HG03159 (cell line): ENCODE results near the gene SNTG2.

Source experiments
- ATAC-seq: cut with Tn5 transposase; IDR thresholded peaks from one replicate; pipeline ENCODE4 v1.9.1; 2021; ENCODE audit warnings: mild to moderate bottlenecking, moderate library complexity; ENCODE audit not compliant: unreplicated experiment

The SNTG2 gene

GRCh38 chr2:1265454-1265853 lies 314.8 kb downstream of the SNTG2 start:
- no peak for ATAC-seq

DNA sequence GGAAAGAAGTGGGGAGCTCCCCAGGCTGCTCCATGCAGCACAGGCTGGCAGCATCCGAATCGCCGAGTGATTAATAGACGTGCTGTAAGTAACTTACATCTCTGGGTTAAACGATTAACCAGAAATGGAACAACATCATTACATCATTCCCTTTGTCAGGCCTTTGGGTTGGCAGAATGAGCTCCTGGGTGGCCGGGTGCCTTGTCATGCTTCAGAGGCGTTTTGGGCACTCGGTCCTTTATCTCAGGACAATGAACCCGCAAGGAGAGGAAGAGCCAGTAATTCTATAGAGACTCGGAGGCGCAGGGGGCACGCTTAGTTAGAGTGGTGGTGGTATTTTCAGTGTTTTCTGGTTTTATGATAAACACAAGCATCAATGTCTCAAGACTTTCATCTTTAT lies 315.7 kb downstream of the SNTG2 start:
- ATAC-seq = no peak

GRCh38 chr2:1268034-1268433 lies 317.4 kb downstream of the SNTG2 start:
- ATAC-seq = no peak

- ATAC-seq = no peak
Measured at GRCh38 chr2:1269812-1270211, 319.2 kb downstream of the SNTG2 start.

- ATAC-seq = no peak
Measured at GRCh38 chr2:1272835-1273234, 322.2 kb downstream of the SNTG2 start.

- ATAC-seq = no peak
Measured at GRCh38 chr2:1277634-1278033, 327.0 kb downstream of the SNTG2 start.

DNA sequence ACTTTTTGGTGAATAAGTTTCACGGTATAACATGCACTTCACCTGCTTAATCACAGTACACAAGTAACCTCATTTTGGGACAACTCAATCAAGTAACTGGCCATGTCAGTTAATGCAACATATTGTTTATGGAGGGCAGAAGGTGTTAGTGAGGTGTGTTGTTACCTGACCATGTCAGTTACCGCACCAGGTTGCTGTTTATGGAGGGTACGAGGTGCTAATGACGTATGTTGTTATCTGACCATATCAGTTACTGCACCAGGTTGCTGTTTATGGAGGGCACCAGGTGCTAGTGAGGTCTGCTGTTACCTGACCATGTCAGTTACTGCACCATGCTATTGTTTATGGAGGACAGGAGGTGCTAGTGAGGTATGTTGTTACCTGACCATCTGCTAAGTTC lies 327.5 kb downstream of the SNTG2 start:
- ATAC-seq = no peak

DNA sequence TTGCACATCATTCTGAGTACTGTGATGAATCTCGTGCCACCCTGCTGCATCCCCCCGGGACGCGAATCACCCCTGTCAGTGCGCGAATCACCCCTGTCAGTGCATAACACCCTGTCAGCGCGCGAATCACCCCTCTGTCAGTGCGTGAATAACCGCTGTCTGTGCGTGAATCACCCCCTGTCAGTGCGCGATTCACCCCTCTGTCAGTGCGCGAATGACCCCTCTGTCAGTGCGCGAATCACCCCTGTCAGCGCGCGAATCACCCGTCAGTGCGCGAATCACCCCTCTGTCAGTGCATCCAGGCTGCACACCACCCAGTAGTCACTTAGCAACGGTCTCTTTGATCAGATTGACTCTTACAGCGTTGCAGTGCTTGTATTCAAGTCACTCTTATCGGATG lies 328.2 kb downstream of the SNTG2 start:
- no peak for ATAC-seq

GRCh38 chr2:1282552-1282951 lies 331.9 kb downstream of the SNTG2 start:
- ATAC-seq = no peak

GRCh38 chr2:1283020-1283801 lies 332.6 kb downstream of the SNTG2 start:
- no peak for ATAC-seq

GRCh38 chr2:1283871-1284270 lies 333.2 kb downstream of the SNTG2 start:
- no peak for ATAC-seq

DNA sequence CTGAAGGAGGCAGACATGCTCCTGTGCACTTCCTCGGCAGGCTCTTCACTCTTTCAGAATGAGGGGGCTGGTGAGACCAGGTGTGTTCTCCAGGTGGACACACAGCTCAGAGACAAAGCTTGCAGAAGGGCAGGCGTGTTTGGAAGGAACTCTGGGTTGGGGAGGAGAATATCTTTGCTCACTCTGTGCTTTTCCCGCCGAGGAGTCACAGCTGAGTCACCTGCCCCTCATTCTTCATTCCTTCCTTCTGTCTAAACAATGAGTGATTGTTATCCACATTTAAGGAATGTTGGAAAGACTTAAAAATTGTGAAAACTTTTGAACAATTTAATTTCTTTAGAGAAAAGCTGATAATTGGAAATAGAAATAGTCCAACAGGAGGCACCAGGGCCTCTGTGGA lies 336.3 kb downstream of the SNTG2 start:
- ATAC-seq = no peak

DNA sequence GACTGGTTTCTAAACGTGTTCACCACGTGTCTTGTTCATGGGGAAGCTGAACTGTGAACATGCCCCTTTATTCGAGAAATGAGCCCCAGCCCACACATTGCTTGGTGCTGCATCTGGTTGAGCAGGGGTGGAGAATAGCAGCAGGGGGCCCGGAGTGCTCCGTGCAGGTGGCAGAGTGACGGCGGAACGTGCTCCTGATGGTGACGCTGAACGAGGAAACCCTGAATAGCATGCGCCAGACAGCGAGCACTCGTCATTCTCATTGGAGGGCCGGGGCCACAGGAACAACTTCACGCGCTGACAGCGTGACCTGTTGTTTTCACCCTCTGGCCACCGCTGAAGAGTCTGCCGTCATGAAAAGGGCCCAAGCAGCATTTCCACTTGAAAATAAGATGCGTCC lies 336.8 kb downstream of the SNTG2 start:
- ATAC-seq = no peak

DNA sequence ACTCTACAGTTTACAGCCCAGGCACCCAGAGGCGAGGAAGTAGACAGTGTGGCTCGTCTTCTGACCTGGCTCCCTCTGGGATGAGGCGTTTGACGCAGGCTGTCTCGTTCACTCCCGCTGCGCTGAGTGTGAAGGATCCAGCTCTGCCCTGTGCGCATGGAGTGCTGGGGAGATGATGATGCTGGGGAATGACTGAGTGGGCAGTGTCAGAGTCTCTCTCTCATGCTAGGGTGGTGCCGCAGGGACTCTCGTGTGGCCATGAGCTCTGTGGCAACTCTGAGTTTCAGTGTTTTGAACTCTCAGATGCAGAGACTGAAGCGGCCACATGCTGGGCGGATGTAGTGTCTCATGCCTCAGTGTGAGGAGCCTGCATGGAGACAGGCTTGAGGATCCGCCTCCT lies 344.3 kb downstream of the SNTG2 start:
- no peak for ATAC-seq

- ATAC-seq = no peak
Measured at GRCh38 chr2:1295740-1296139, 345.1 kb downstream of the SNTG2 start.

DNA sequence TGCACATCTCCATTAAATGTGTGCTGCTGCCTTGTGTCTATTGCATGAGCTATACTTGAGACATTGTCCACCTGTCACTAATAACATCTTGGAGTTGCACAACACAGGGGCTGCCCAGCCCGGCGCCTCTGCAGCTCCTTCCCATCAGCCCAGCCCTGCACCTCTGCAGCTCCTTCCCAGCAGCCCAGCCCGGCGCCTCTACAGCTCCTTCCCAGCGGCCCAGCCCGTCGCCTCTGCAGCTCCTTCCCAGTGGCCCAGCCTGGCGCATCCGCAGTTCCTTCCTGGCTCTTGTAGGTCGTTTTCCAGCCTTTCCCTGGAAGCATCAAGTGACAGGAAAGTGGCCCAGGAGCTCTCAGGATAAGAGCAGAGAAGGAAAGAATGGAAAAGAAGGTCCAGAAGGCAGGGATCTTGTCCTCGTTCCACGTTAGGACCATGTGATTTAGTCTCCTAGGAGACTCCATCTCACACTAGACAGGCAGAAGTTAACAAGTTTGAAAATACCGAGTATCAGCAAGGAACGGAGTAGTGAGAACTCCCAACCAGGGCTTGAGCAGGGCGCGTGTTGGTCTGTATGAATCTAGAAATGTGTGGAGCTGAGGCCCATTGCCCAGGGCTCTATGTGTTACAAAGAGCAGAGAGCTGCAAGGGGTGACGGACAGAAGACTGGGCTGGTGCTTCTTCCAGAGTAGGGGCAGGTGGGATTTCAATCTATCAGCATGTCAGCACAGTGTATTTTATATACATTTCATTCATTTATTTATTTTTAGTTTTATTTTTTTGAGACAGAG lies 346.9 kb downstream of the SNTG2 start:
- no peak for ATAC-seq

DNA sequence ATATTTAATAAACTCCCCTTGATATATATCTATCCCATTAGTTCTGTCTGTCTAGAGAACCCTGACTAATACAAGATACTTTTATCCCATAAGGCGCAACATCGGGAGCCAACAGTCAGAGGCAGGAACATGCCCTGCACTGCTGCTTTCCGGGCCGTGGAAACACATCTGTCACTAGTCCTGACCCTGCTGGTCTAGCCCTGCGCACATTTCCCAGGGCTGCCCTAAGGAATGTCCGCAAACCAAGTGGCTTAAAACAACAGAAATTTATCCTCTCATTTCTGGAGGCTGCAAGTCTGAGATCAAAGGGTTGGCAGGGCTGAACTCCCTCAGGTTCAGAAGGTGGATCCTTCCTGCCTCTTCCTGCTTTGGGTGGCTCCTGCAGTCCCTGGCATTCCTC lies 348.4 kb downstream of the SNTG2 start:
- no peak for ATAC-seq

DNA sequence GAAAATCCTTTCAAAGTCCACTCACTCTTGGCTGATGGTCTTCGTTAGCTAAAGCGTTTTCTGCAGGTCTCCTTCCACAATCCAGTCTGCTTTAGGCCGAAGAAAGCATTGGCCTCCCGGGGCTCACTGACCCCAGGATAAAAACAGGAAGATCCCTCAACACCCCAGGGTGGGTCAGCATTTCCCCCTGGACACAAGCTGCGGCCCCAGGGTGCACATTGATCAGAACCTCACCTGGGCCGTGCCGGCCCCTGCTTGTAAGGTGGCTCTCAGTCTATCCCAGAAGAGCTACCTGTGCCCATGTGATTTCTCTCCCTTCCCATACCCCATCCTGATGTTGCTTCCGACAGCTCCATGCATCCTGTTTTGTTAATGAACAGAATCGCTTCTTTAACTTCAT lies 349.6 kb downstream of the SNTG2 start:
- no peak for ATAC-seq

- no peak for ATAC-seq
Measured at GRCh38 chr2:1301056-1301455, 350.4 kb downstream of the SNTG2 start.

DNA sequence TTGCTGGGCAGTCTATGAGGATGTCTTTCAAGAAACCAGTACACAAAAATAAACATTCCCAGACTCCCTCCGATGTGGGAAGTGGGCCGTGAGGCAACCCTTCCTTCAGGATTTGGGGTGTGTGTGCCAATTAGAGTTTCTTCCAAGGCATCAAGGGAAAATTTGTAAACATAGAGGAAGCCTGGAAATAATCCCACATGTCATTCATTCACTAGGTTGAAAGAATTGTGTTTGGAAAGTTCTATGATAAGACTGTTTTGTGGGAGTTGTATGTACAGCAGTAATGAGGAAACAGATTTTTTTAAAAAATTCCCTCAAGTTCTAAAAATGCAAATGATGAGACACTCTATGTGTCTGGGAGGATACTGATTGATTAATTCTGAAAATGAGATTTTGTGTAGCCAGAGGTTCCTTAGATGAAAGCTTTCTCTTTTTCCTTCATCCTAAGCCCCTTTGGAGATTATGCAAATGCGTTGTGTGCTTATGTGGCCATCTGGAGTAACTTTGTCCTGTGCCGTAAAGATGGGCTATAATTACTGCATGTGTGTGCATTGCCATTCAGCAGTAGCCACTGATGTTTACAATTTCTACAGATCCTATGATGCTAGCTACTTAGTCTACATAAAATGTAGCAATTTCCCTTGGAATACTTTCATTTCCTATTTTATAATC lies 354.8 kb downstream of the SNTG2 start:
- ATAC-seq = no peak

DNA sequence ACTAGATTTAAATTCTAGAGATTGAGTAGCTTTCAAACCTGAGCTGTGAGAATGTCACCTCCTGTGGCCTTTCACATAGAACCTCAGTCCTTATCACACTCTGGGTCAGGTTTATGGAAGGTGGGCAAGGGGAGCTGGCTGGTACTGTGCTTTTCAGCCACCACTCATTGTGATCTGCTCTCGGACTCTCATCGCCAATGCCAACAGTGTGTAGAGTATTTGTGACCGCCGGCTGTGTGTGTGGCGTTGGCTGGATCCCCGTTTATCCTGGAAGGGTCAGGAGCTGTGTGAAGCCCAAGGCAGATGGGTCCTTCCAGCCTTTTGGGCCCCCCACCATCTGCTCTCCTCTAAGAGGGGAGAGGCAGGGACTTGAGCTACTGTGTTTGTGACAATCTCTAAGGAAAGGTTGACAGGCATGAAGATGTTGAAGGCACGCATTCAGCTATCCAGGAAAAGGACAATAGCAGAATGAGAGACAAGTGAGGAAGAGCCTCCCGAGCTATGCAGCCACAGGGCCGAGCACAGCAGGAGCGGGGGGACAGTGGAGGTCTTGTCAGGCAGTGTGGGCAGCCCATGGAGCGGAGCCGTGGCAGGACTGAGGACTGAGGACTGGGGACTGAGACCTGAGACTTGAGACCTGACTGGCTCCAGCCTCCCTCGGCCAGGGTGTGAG lies 355.5 kb downstream of the SNTG2 start:
- ATAC-seq = no peak
